Colonic mucosa (tissue), 4 donors: Measurements from ENCODE around the gene USP47. TPM values are rescaled to one million over a fixed set of nuclear protein-coding genes. Genes with fewer than 3 reads are reported as not detected.

ENCODE experiments used
- DNase-seq: peaks from one replicate; pipeline ENCODE4 v3.0.0-alpha.2; 2020
- H3K27ac ChIP-seq: fragments of 200-600 bp; one replicate; pipeline ENCODE4 v1.8.0; 2021
- H3K27me3 ChIP-seq: fragments of 200-600 bp; one replicate; pipeline ENCODE4 v1.8.0; 2021
- H3K36me3 ChIP-seq: fragments of 200-600 bp; one replicate; pipeline ENCODE4 v1.8.0; 2021
- H3K4me1 ChIP-seq: fragments of 200-600 bp; one replicate; pipeline ENCODE4 v1.8.0; 2021; ENCODE audit warnings: mild to moderate bottlenecking
- H3K4me3 ChIP-seq: fragments of 200-600 bp; one replicate; pipeline ENCODE4 v1.8.0; 2021
- H3K9ac ChIP-seq, 2 donors: one replicate each; pipeline ENCODE4 v1.7.0; 2013; ENCODE audit warnings: control low read depth in 2 of 2, low read depth in 2 of 2, low read length in 2 of 2
- H3K9me3 ChIP-seq: fragments of 200-600 bp; one replicate; pipeline ENCODE4 v1.8.0; 2021
- intact Hi-C: fragments of 100-400 bp; cut with DNase I; formaldehyde crosslinking; loops from one replicate; pipeline ENCODE4 v1.14.1; 2022
- total RNA-seq, 2 donors: library from RNA; stranded (reverse); fragmentation: NEBNext Ultra II Directional in 1 of 2; extraction: Animal tissue kit (Norgen Biotek cat#: 25700) in 1 of 2; gene quantifications; one replicate each; pipeline ENCODE4 v1.2.1, GENCODE V29; 2021
- TF ChIP-seq, protein P1 (sequence below): fragments of 200-600 bp; IDR thresholded peaks from one replicate; pipeline ENCODE4 v1.8.0; 2022; ENCODE audit warnings: antibody characterized with exemption, mild to moderate bottlenecking
- donor health status: healthy.
- donor health status: DM: no; HTN: no; CAD: no.
- donor health status: DM: no; HTN: no; CAD: no.

USP47 gene
- total RNA-seq, 2 donors from 2014 or later = 31.3 to 40.3 TPM

DNA sequence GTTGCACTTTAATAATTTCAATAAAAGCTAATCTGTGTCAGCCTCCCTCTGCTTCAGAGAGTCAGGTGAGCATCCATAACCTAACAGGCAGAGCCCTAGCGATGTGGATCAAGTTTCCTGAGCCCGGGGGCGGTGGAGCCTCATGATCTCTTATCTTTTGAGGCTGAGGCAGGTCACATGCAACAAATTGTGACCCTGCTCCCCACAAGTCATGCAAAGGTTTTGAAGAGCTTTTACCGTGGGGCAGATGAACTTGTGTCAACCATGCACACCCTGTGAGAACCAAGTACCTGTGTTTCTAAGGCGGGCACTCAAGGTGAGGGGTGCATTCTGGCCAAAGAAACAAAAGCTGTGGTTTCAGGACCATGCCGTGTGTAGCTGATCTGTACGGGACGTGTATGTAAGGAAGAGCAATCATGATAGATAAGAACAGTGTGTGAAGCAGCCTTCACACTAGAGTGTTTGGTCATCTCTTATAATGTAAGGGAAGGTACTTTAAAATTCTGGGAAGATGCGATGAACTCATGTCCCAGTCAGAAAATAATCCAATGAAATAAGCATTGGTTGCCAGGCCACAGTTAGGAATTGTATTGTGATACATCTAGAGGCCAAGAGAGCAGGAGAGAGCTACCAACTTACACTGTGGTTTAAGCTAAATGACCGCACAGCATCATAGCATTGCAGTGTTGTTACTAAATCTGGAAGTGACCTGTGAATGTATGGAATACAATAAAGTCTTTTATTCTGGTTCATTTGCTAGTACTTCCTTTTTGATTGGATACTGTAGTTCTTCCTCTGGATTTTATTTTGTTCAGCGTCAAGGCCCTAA lies 116.8 kb downstream of the USP47 start:
- Histone ChIP-seq H3K4me3 (no peak overlapping the region), H3K27ac (no peak overlapping the region), H3K9me3 (no peaks in the 10 kb centered on the region), H3K4me1 (no peaks in the 10 kb centered on the region), H3K27me3 (no peaks in the 10 kb centered on the region), H3K9ac (no peak overlapping the region), H3K36me3 (peaks cover 12% of the 10 kb centered on the region)
- intact Hi-C loops = no loop called here
- TF ChIP-seq, protein P1, sequence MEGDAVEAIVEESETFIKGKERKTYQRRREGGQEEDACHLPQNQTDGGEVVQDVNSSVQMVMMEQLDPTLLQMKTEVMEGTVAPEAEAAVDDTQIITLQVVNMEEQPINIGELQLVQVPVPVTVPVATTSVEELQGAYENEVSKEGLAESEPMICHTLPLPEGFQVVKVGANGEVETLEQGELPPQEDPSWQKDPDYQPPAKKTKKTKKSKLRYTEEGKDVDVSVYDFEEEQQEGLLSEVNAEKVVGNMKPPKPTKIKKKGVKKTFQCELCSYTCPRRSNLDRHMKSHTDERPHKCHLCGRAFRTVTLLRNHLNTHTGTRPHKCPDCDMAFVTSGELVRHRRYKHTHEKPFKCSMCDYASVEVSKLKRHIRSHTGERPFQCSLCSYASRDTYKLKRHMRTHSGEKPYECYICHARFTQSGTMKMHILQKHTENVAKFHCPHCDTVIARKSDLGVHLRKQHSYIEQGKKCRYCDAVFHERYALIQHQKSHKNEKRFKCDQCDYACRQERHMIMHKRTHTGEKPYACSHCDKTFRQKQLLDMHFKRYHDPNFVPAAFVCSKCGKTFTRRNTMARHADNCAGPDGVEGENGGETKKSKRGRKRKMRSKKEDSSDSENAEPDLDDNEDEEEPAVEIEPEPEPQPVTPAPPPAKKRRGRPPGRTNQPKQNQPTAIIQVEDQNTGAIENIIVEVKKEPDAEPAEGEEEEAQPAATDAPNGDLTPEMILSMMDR = no peak
- DNase-seq = no peak

DNA sequence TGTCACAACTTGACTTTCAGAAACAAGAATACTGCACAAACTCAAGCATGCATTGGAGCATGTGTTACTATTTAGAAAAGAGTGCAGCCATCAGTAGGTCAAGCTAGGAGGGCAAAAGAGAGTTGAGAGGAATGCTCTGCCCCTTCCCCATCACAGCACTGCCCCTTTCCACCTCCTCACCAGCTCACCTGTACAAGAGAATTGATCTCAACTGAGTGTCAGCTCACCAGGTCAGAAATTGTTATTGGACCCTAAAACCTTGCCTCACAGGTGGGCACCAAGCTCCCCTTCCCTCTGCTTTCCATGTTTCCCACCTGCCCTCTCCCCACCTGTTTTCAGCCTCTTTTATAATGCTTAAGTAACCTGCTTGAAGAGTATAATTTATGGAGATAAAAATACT lies 117.8 kb downstream of the USP47 start:
- H3K36me3 ChIP-seq = peaks cover 12% of the 10 kb centered on the region
- DNase-seq = no peak
- H3K9me3 ChIP-seq = no peaks in the 10 kb centered on the region
- no peak overlapping the region for H3K4me3 ChIP-seq
- TF ChIP-seq, protein P1 = no peak
- H3K9ac ChIP-seq = no peak overlapping the region
- no peaks in the 10 kb centered on the region for H3K4me1 ChIP-seq
- intact Hi-C loops = no loop called here
- no peaks in the 10 kb centered on the region for H3K27me3 ChIP-seq
- no peak overlapping the region for H3K27ac ChIP-seq

DNA sequence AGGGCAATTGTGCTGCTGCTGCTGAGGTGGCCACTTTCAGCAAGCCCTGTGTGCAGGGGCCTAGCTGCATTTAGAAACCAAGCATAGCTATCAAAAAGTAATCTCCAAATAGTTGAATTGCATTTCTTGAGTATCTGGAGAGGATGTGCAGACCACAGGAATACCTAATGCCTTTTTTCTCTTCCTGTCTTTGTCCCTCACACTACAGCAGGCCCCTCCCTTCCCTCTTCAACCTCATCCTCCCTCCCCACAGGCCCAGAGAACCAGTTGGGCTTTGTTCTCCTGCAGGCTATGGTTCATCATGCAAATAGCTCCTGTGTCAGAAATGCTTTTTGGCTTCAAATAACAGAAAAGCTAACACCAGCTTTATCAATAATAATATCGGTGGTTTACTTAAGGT lies 118.9 kb downstream of the USP47 start:
- Histone ChIP-seq H3K4me3 (no peak overlapping the region), H3K9ac (no peak overlapping the region), H3K4me1 (no peaks in the 10 kb centered on the region), H3K27me3 (no peaks in the 10 kb centered on the region), H3K27ac (no peak overlapping the region), H3K9me3 (no peaks in the 10 kb centered on the region), H3K36me3 (peaks cover 12% of the 10 kb centered on the region)
- TF ChIP-seq, protein P1 = no peak
- no peak for DNase-seq
- intact Hi-C loops = no loop called here

DNA sequence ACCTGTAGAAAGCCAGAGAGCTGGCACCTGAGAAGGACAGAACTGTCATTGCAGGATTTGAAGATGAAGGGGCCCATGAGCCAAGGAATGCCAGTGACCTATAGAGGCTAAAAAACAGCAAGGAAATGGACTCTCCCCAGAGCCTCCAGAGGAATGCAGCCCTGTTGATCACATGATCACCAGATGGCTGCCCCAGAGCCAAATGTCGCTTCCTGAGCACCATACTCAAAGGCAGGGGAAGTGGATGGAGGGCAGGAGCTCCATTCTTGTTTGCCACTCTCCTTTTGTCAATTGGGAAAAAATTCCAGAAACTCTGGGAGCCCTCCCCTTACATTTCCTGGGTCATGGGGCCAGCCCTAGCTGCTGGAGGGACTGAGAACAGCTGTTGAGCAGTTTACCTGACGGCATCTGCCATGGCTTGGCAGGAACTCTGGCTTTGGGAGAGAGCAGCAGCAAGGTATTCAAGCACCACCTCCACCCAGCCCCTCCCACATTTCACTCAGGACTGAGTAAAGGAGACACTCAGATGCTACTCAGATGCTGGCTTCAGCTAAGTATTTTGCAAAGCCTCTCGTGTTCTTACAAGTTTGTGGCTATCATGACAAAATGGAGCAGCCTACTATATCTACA lies 119.7 kb downstream of the USP47 start:
- Histone ChIP-seq H3K4me1 (no peaks in the 10 kb centered on the region), H3K27me3 (no peaks in the 10 kb centered on the region), H3K9ac (no peak overlapping the region), H3K27ac (no peak overlapping the region), H3K4me3 (no peak overlapping the region), H3K36me3 (peaks cover 6% of the 10 kb centered on the region), H3K9me3 (no peaks in the 10 kb centered on the region)
- DNase-seq = no peak
- intact Hi-C loops = no loop called here
- TF ChIP-seq, protein P1 = no peak

DNA sequence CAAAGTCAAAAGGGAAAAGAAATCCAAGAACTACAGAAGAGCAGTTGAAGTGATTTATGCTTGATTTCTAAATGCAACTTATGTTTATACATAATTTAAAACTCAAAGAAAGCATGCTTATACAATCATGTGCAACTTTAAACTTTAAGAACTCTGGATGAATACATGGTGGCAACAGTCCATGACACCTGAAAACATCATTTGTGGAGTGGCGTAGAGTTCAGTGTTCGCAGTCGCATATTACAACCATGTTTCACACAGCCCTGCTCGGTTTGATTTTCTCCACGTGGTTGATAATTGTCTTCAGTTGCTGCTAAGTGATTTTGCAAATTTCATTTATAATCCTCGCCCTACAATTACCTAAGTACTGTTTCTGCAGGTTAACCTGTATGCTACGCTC lies 121.3 kb downstream of the USP47 start:
- Histone ChIP-seq H3K9me3 (no peaks in the 10 kb centered on the region), H3K27me3 (no peaks in the 10 kb centered on the region), H3K9ac (no peak overlapping the region), H3K36me3 (no peaks in the 10 kb centered on the region), H3K4me3 (no peak overlapping the region), H3K4me1 (no peaks in the 10 kb centered on the region), H3K27ac (no peak overlapping the region)
- TF ChIP-seq, protein P1 = no peak
- DNase-seq = no peak
- intact Hi-C loops = no loop called here
